ENCODE measurements around the gene PAK6. TPM values are rescaled to one million over a fixed set of nuclear protein-coding genes. Genes with fewer than 3 reads are reported as not detected.

The PAK6 gene
- polyA plus RNA-seq, 1 experiment = not detected

DNA sequence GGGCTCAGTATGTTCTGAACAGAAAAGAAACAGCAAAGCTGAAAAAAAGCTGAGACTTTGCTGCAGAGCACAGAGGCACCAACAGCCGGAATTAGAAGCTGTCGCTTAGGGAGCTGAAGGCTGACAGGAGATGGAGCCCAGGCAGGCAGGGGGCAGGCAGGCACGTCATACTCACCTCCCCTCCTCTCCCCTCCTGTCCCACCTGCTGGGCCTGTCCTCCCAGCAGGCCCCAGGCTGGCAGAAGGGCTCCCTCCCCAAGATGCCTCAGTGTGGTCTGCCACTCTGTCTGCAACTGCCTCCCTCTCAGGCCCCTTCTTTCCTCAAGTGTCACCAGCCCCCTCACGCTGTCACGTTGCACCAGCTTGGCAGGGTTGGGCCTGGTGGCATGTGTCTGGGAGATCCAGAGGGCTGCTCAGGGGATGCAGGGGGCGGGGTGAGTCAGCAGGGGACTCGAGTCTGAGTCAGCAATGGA is 47.2 kb downstream of the PAK6 start:
- TF ChIP-seq, protein P1, sequence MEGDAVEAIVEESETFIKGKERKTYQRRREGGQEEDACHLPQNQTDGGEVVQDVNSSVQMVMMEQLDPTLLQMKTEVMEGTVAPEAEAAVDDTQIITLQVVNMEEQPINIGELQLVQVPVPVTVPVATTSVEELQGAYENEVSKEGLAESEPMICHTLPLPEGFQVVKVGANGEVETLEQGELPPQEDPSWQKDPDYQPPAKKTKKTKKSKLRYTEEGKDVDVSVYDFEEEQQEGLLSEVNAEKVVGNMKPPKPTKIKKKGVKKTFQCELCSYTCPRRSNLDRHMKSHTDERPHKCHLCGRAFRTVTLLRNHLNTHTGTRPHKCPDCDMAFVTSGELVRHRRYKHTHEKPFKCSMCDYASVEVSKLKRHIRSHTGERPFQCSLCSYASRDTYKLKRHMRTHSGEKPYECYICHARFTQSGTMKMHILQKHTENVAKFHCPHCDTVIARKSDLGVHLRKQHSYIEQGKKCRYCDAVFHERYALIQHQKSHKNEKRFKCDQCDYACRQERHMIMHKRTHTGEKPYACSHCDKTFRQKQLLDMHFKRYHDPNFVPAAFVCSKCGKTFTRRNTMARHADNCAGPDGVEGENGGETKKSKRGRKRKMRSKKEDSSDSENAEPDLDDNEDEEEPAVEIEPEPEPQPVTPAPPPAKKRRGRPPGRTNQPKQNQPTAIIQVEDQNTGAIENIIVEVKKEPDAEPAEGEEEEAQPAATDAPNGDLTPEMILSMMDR (IDR thresholded peaks at IDR 0.05; ENCODE audit: low read depth, low read length) = no peak
- Histone ChIP-seq H3K27me3 (ENCODE audit: control insufficient read depth, insufficient read depth, low read length) (peaks cover 54% of the 10 kb centered on the region), H3K27ac (ENCODE audit: low read depth, low read length) (no peak overlapping the region), H3K9me3 (ENCODE audit: control insufficient read depth, insufficient read depth, low read length) (peaks cover 5% of the 10 kb centered on the region; the same call in 1 of the 2 replicates), H3K4me3 (ENCODE audit: low read depth, low read length) (no peak overlapping the region)
- DNase-seq (ENCODE audit: low read depth, low spot score) = no peak
- POLR2A ChIA-PET = no interaction called here
- CTCF ChIA-PET = interaction anchor here (0.7 to 6.9 kb wide), 3 partner anchors 9 to 21 kb away, joined by 3 to 56 read pairs (median 3); no protein-coding TSS in a partner anchor

DNA sequence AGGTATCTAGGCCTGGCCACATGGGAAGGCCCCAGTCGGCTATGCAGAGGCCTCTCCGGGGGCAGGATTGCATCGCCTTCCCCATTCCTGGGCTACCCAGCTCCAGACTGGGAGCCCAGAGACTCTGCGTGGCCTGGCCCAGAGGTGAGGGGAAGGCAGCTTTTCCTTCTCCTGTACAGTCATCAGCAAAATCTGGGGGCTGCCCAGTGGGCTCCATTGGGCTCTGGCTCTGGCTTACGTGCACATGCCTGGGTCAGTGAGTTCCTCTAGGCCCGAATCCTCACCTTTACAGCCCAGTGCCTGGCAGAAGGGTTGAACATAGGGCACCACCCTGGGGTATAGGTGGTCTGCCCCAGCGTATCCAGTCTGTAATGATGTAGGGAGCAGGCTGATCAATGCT is 47.9 kb downstream of the PAK6 start:
- ChIA-PET POLR2A (no interaction called here), CTCF (interaction anchor here (1.5 to 6.9 kb wide), 2 partner anchors 9 to 13 kb away, joined by 3 to 56 read pairs; no protein-coding TSS in a partner anchor)
- TF ChIP-seq, protein P1 (IDR thresholded peaks at IDR 0.05; ENCODE audit: low read depth, low read length) = no peak
- no peaks in the 10 kb centered on the region; the same call in 1 of the 2 replicates for H3K9me3 ChIP-seq (ENCODE audit: control insufficient read depth, insufficient read depth, low read length)
- peaks cover 53% of the 10 kb centered on the region for H3K27me3 ChIP-seq (ENCODE audit: control insufficient read depth, insufficient read depth, low read length)
- DNase-seq (ENCODE audit: low read depth, low spot score) = no peak
- no peak overlapping the region for H3K27ac ChIP-seq (ENCODE audit: low read depth, low read length)
- H3K4me3 ChIP-seq (ENCODE audit: low read depth, low read length) = no peak overlapping the region

DNA sequence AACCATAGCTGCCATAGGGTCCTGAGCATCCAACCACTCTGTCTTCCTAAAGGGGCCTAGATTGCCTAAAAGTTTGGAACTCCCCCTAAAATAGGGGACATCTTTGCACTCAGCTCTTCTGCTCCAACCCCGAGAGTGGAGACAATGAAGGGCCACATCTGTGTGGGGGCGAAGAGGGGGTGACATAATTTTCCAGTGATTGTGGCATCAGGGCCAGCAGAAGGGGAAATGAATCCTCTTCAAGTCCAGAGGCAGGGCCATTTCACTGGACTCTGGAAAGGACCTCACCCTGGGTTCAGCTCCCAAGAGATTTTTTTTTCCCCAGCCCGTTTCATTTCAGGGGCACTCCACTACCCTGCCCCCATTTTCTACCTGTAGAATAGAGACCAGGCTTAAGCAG is 48.6 kb downstream of the PAK6 start:
- no peak overlapping the region for H3K4me3 ChIP-seq (ENCODE audit: low read depth, low read length)
- H3K27ac ChIP-seq (ENCODE audit: low read depth, low read length) = no peak overlapping the region
- no peak for DNase-seq (ENCODE audit: low read depth, low spot score)
- TF ChIP-seq, protein P1 (IDR thresholded peaks at IDR 0.05; ENCODE audit: low read depth, low read length) = no peak
- no peaks in the 10 kb centered on the region; the same call in 1 of the 2 replicates for H3K9me3 ChIP-seq (ENCODE audit: control insufficient read depth, insufficient read depth, low read length)
- CTCF ChIA-PET = interaction anchor here (0.6 to 6.9 kb wide), 3 partner anchors 10 to 69 kb away, joined by 3 to 56 read pairs (median 3); no protein-coding TSS in a partner anchor
- POLR2A ChIA-PET = no interaction called here
- peaks cover 55% of the 10 kb centered on the region for H3K27me3 ChIP-seq (ENCODE audit: control insufficient read depth, insufficient read depth, low read length)

GRCh38 chr15:40287968-40288367 is 49.1 kb downstream of the PAK6 start:
- H3K9me3 ChIP-seq (ENCODE audit: control insufficient read depth, insufficient read depth, low read length) = no peaks in the 10 kb centered on the region; the same call in 1 of the 2 replicates
- DNase-seq (ENCODE audit: low read depth, low spot score) = no peak
- H3K27ac ChIP-seq (ENCODE audit: low read depth, low read length) = no peak overlapping the region
- peaks cover 51% of the 10 kb centered on the region for H3K27me3 ChIP-seq (ENCODE audit: control insufficient read depth, insufficient read depth, low read length)
- POLR2A ChIA-PET = no interaction called here
- TF ChIP-seq, protein P1 (IDR thresholded peaks at IDR 0.05; ENCODE audit: low read depth, low read length) = no peak
- CTCF ChIA-PET = interaction anchor here (0.6 to 6.9 kb wide), 2 partner anchors 14 to 70 kb away, joined by 3 to 56 read pairs; no protein-coding TSS in a partner anchor
- H3K4me3 ChIP-seq (ENCODE audit: low read depth, low read length) = no peak overlapping the region

DNA sequence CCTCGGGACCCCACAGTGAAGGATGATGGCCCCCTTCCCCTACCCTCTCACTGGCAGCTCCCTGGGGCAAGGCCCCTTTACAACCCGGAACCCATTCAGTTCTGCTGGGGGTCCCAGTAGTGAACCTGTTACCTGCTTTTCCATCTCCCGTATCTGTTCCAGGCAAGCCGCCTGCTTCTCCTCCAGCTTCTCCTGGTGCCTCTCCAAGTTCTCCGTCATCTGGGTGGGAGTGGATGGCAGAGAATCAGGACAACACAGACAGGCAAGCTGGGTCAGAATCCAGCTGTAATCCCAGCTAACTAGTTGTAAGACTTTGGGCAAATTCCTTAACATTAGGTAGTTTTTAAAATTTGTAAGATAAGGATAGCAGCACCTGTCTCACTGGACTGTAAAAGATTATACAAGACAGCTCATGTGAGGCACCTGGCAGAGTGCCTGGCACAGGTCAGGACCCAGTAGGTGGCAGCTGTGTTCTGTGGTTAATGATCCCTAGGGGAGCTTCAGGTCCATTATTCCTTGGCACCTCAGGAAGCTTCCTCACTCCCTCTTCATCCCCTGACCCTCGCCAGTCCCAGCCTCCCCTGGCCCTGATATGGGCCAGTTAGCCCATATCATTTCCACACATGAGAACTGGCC is 50.4 kb downstream of the PAK6 start:
- POLR2A ChIA-PET = no interaction called here
- TF ChIP-seq, protein P1 (IDR thresholded peaks at IDR 0.05; ENCODE audit: low read depth, low read length) = no peak
- no peak overlapping the region for H3K4me3 ChIP-seq (ENCODE audit: low read depth, low read length)
- H3K9me3 ChIP-seq (ENCODE audit: control insufficient read depth, insufficient read depth, low read length) = no peaks in the 10 kb centered on the region
- CTCF ChIA-PET = interaction anchor here (1.4 to 6.9 kb wide), 3 partner anchors 9 to 15 kb away, joined by 5 to 56 read pairs (median 6); no protein-coding TSS in a partner anchor
- peaks cover 50% of the 10 kb centered on the region for H3K27me3 ChIP-seq (ENCODE audit: control insufficient read depth, insufficient read depth, low read length)
- H3K27ac ChIP-seq (ENCODE audit: low read depth, low read length) = no peak overlapping the region
- DNase-seq (ENCODE audit: low read depth, low spot score) = no peak
